Measurements from ENCODE around the gene ZFPL1. TPM values are rescaled to one million over a fixed set of nuclear protein-coding genes. Genes with fewer than 3 reads are reported as not detected.

ZFPL1 gene
- total and polyA plus RNA-seq, 9 of the 15 experiments (the other 6 are each of a cell fraction or from before 2014, with no cell fraction given), result 3.7 to 37.5 (median 22.7) TPM

DNA sequence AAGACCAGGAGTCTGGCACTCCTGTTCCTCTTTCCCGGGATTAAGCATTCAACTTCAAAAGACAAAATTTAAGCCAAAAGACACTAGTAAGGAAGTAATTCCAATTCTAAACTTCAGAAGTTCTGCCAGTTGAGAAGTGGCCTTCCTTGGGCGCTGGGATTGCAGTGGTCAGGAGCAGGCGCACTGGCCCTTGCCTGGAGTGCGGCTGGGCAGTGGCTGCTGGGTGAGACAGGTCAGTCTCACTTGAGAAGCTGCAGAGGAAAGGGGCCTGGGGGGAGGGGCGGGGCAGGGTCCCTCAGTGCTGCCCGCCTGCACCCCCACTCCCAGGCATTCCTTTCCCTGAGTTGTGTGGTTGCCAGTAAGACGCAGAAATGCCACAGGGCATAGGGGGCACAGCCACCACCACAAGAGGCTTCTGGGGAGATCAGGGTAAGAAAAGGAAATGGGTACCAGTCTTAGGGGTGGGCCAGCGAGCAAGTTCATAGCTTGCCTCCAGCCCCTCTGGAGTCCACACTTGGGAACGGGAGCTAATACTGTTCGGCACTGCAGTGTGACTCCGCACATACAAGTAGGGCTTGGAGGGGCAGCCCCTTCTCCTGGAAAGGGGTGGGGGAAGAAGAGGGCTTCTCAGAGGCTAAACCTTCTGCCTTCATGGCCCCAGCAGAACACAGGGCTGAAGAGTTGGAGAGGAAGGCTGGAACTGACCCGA, 43.6 kb downstream of the ZFPL1 start (continued):
- TF ChIP-seq ZBTB34 (CRISPR knock-in tag; IDR thresholded peaks at IDR 0.05) (no peak), POLR2AphosphoS2 (IDR thresholded peaks at IDR 0.05; ENCODE audit: low read length) (peak; percentile 68; the same call in 1 of the 2 replicates)

- WGBS (ENCODE audit: insufficient coverage, low coverage, missing lambda C conversion rate), result 90% methylated on average over 11 of the region's 15 CpGs
- Histone ChIP-seq H3K36me3 (ENCODE audit: control insufficient read depth, insufficient read depth, low read length) (peaks cover 91% of the 10 kb centered on the region), H3K27me3 (ENCODE audit: control insufficient read depth in 2 of 2, insufficient read depth in 2 of 2, low read length in 2 of 2) (no peaks in the 10 kb centered on the region), H3K27ac (ENCODE audit: extremely low read depth, low read depth, low read length) (no peak overlapping the region), H3K4me1 (replicated peaks in 1 of 2; ENCODE audit: control insufficient read depth in 2 of 2, insufficient read depth in 2 of 2, low read length in 2 of 2) (peaks cover 12 to 32% of the 10 kb centered on the region in 2 experiments; a peak in 4 of 5 replicates), H3K79me2 (ENCODE audit: control insufficient read depth, insufficient read depth, low read length) (peaks cover 42% of the 10 kb centered on the region), H3K9ac (ENCODE audit: insufficient read depth in 1 of 2, low read depth in 2 of 2, low read length in 2 of 2) (peak overlapping the region in 1 of 2 experiments; percentile 21; a peak in 1 of 4 replicates), H4K20me1 (replicated peaks; ENCODE audit: control insufficient read depth, insufficient read depth, low read length) (peaks cover 13% of the 10 kb centered on the region; the same call in 1 of the 2 replicates), H3K9me1 (ENCODE audit: control insufficient read depth, insufficient read depth, low read length) (peaks cover 4% of the 10 kb centered on the region), H3K4me3 (no peak overlapping the region), H2AFZ (ENCODE audit: low read depth, low read length) (no peak overlapping the region), H3K9me3 (replicated peaks; ENCODE audit: control insufficient read depth, insufficient read depth, low read depth, low read length) (no peaks in the 10 kb centered on the region), H3K4me2 (ENCODE audit: insufficient read depth, low read length) (no peak overlapping the region)
- ChIA-PET CTCF (ENCODE audit: low intra/inter-chr PET ratio) (no interaction called here), POLR2A (interaction anchor here (0.6 to 4.2 kb wide), 10 partner anchors 9 to 371 kb away, joined by 3 to 20 read pairs (median 4); partner anchors contain the start of genes MALAT1, SPDYC, TM7SF2 and ZNHIT2)
- peak; percentile 12 for ATAC-seq
- intact Hi-C loops (cut with micrococcal nuclease), result no loop called here
- FAIRE-seq, result no peak
- BruUV-seq (replicated peaks), result no TSS peak
- in situ Hi-C loops (cut with MboI), result no loop called here
- peak in 1 of 4 experiments; percentile 14 for DNase-seq (ENCODE audit: extremely low read depth in 1 of 4, low spot score in 3 of 4)
- TF ChIP-seq POLR2G (IDR thresholded peaks at IDR 0.05; ENCODE audit: low read depth, low read length) (peak; percentile 74), E2F6 (IDR thresholded peaks at IDR 0.05; ENCODE audit: borderline replicate concordance in 1 of 2, extremely low read depth in 1 of 2, insufficient read depth in 1 of 2, insufficient read length in 1 of 2, low read depth in 1 of 2, low read length in 1 of 2, poor library complexity in 1 of 2, severe bottlenecking in 1 of 2) (no peak), ZNF143 (CRISPR knock-in tag; IDR thresholded peaks at IDR 0.05) (no peak), GTF2E2 (tag; IDR thresholded peaks at IDR 0.05) (no peak), GTF2F1 (IDR thresholded peaks at IDR 0.05; ENCODE audit: low read depth, low read length) (no peak), RBFOX2 (IDR thresholded peaks at IDR 0.05; ENCODE audit: low read depth, low read length) (peak; percentile 68; the same call in 1 of the 2 replicates)
These were observed 44.4 kb downstream of the ZFPL1 start for GRCh38 chr11:65128182-65129145.

Measured in K562 (cell line).